HCT116 (cell line): ENCODE measurements around the gene AMACR. TPM values are rescaled to one million over a fixed set of nuclear protein-coding genes. Genes with fewer than 3 reads are reported as not detected.

Experiments
- ATAC-seq: fragments of 200-7000 bp; cut with Tn5 transposase; 2 replicates; pipeline ENCODE4 v1.9.1; 2020; ENCODE audit warnings: mild to moderate bottlenecking, moderate library complexity
- BruUV-seq: library from RNA; stranded (reverse); fragments of 400-500 nt; replicated peaks from 2 replicates; lab custom pipeline; 2021; lab: Mats Ljungman, UMichigan
- CTCF ChIA-PET: fragments of 300-600 bp; sonication (Branson Sonifier 250); formaldehyde crosslinking; loops from one replicate; lab custom pipeline; 2021; ENCODE audit warnings: antibody characterized with exemption; lab: Charles Lee
- POLR2A ChIA-PET: fragments of 300-600, 350-600 bp; sonication (Branson Sonifier 250); formaldehyde crosslinking; loops from one replicate; lab custom pipeline; 2021; ENCODE audit warnings: antibody characterized with exemption; lab: Charles Lee
- RAD21 ChIA-PET, 2 experiments: fragments of 300-600 bp; sonication (Branson Sonifier 250); formaldehyde crosslinking; loops; one replicate each; lab custom pipeline; 2023; ENCODE audit warnings: low total read pairs in 2 of 2; ENCODE audit not compliant: uncharacterized antibody in 2 of 2, unreplicated experiment in 2 of 2, low non-redundant PET in 1 of 2; lab: Charles Lee
- DNase-seq: peaks from one replicate; pipeline ENCODE4 v3.0.0-alpha.2; 2010; ENCODE audit warnings: low read depth, low spot score
- H2AFZ ChIP-seq: fragments of 200-600 bp; shearing (Covaris generic), sonication (generic); 2 replicates; pipeline ENCODE4 v1.6.1; 2017; ENCODE audit warnings: low read depth, mixed run types, mixed read lengths, antibody characterized with exemption, low read length; ENCODE audit not compliant: poor library complexity, severe bottlenecking
- H3K27ac ChIP-seq: 2 replicates; pipeline ENCODE4 v1.5.1; 2012; ENCODE audit warnings: low read depth, low read length
- H3K27me3 ChIP-seq: fragments of 200-600 bp; sonication (generic); 2 replicates; pipeline ENCODE4 v1.6.1; 2016; ENCODE audit warnings: mixed run types, low read length, mixed read lengths; ENCODE audit not compliant: insufficient read depth
- H3K36me3 ChIP-seq, 2 experiments: fragments of 200-500 bp in 1 of 2; fragments of 200-600 bp in 1 of 2; sonication (Bioruptor generic) in 1 of 2; sonication (generic) in 1 of 2; 2 replicates each; pipeline versions ENCODE4 v1.5.1 to v1.6.1; 2014 to 2016; ENCODE audit warnings: low read length in 2 of 2, inconsistent platforms in 1 of 2, mixed read lengths in 1 of 2, mixed run types in 1 of 2; ENCODE audit not compliant: insufficient read depth in 2 of 2, control insufficient read depth in 1 of 2
- H3K4me1 ChIP-seq, 2 experiments: fragments of 200-600 bp in 1 of 2; sonication (generic) in 1 of 2; 2 replicates each; pipeline versions ENCODE4 v1.5.1 to v1.6.1; 2012 to 2017; ENCODE audit warnings: low read length in 2 of 2, inconsistent platforms in 1 of 2, mild to moderate bottlenecking in 1 of 2, mixed read lengths in 1 of 2, mixed run types in 1 of 2, moderate library complexity in 1 of 2; ENCODE audit not compliant: insufficient read depth in 2 of 2, control insufficient read depth in 1 of 2
- H3K4me2 ChIP-seq: fragments of 200-600 bp; sonication (generic); 2 replicates; pipeline ENCODE4 v1.6.1; 2017; ENCODE audit warnings: mixed run types, low read length, mixed read lengths
- H3K4me3 ChIP-seq, 2 experiments: fragments of 200-600 bp in 1 of 2; sonication (generic) in 1 of 2; replicated peaks in 1 of 2; 2 replicates each; pipeline ENCODE4 v1.5.1; 2011 to 2016; ENCODE audit warnings: low read length in 2 of 2, control low read depth in 1 of 2, low read depth in 1 of 2, mild to moderate bottlenecking in 1 of 2, mixed read lengths in 1 of 2, mixed run types in 1 of 2
- H3K79me2 ChIP-seq: fragments of 200-600 bp; sonication (generic); 2 replicates; pipeline ENCODE4 v1.6.1; 2017; ENCODE audit warnings: mild to moderate bottlenecking, mixed run types, low read length, moderate library complexity, mixed read lengths; ENCODE audit not compliant: insufficient read depth
- H3K9ac ChIP-seq: fragments of 200-600 bp; sonication (generic); 2 replicates; pipeline ENCODE4 v1.6.1; 2016; ENCODE audit warnings: low read length, mixed read lengths
- H3K9me2 ChIP-seq: fragments of 200-600 bp; sonication (generic), shearing (Covaris generic); 2 replicates; pipeline ENCODE4 v1.6.1; 2017; ENCODE audit warnings: mixed run types, mild to moderate bottlenecking, moderate library complexity; ENCODE audit not compliant: insufficient read depth
- H3K9me3 ChIP-seq, 2 experiments: fragments of 200-500 bp in 1 of 2; fragments of 200-600 bp in 1 of 2; sonication (Bioruptor generic) in 1 of 2; sonication (generic) in 1 of 2; 2 replicates each; pipeline ENCODE4 v1.6.1; 2014 to 2017; ENCODE audit warnings: low read length in 2 of 2, mixed read lengths in 2 of 2, inconsistent platforms in 1 of 2, low read depth in 1 of 2, mild to moderate bottlenecking in 1 of 2, mixed run types in 1 of 2, moderate library complexity in 1 of 2; ENCODE audit not compliant: control insufficient read depth in 1 of 2, insufficient read depth in 1 of 2
- H4K20me1 ChIP-seq: fragments of 200-600 bp; sonication (generic), shearing (Covaris generic); 2 replicates; pipeline ENCODE4 v1.6.1; 2017; ENCODE audit warnings: mixed run types, mild to moderate bottlenecking, moderate library complexity; ENCODE audit not compliant: insufficient read depth
- CBX3 ChIP-seq: IDR thresholded peaks from 2 replicates; pipeline ENCODE4 v1.6.1; 2012; ENCODE audit warnings: low read depth
- CEBPB ChIP-seq: IDR thresholded peaks from 2 replicates; pipeline ENCODE4 v1.6.1; 2012; ENCODE audit warnings: low read depth
- EGR1 ChIP-seq: IDR thresholded peaks from 2 replicates; pipeline ENCODE4 v1.6.1; 2012; ENCODE audit warnings: low read depth
- EZH2 ChIP-seq: fragments of 200-600 bp; sonication (generic); IDR thresholded peaks from 2 replicates; pipeline ENCODE4 v1.6.1; 2017; ENCODE audit warnings: antibody characterized with exemption, mixed run types
- EZH2phosphoT487 ChIP-seq: fragments of 200-600 bp; IDR thresholded peaks from 2 replicates; pipeline ENCODE4 v1.6.1; 2018; ENCODE audit warnings: antibody characterized with exemption, borderline replicate concordance
- FOSL1 ChIP-seq: IDR thresholded peaks from 2 replicates; pipeline ENCODE4 v1.6.1; 2012; ENCODE audit warnings: low read depth
- RAD21 ChIP-seq: IDR thresholded peaks from 2 replicates; pipeline ENCODE4 v1.6.1; 2012; ENCODE audit warnings: low read depth, mild to moderate bottlenecking
- SIN3A ChIP-seq: IDR thresholded peaks from 2 replicates; pipeline ENCODE4 v1.6.1; 2012; ENCODE audit warnings: low read depth
- YY1 ChIP-seq: IDR thresholded peaks from 2 replicates; pipeline ENCODE4 v1.6.1; 2011; ENCODE audit warnings: low read length, low read depth, moderate library complexity, mild to moderate bottlenecking; ENCODE audit not compliant: insufficient replicate concordance; ENCODE audit errors: extremely low read depth
- ZFX ChIP-seq: fragments of 450-650 bp; IDR thresholded peaks from 2 replicates; pipeline ENCODE4 v1.6.1; 2017
- ZNF274 ChIP-seq: fragments of 200-500 bp; sonication (Bioruptor generic); IDR thresholded peaks from 2 replicates; pipeline ENCODE4 v1.6.1; 2014; ENCODE audit warnings: mild to moderate bottlenecking, low read depth, low read length, inconsistent platforms
- intact Hi-C: fragments of 100-400 bp; cut with micrococcal nuclease; formaldehyde crosslinking; loops from 2 replicates; pipeline ENCODE4 v1.10.0; 2022
- total RNA-seq: library from RNA; stranded (reverse); gene quantifications from one replicate; pipeline ENCODE4 v1.2.1, GENCODE V29; 2021; ENCODE audit not compliant: unreplicated experiment
- TF ChIP-seq, protein P1 (sequence below): IDR thresholded peaks from 2 replicates; pipeline ENCODE4 v1.6.1; 2011; ENCODE audit warnings: mild to moderate bottlenecking, low read length, moderate library complexity; ENCODE audit not compliant: insufficient replicate concordance; ENCODE audit errors: extremely low read depth
- TF ChIP-seq, protein P2 (sequence below): IDR thresholded peaks from 2 replicates; pipeline ENCODE4 v1.6.1; 2012
- TF ChIP-seq, protein P3 (sequence below): IDR thresholded peaks from 2 replicates; pipeline ENCODE4 v1.6.1; 2012; ENCODE audit warnings: low read depth

AMACR gene
- total RNA-seq, 1 experiment from 2014 or later: 4.3 TPM

DNA sequence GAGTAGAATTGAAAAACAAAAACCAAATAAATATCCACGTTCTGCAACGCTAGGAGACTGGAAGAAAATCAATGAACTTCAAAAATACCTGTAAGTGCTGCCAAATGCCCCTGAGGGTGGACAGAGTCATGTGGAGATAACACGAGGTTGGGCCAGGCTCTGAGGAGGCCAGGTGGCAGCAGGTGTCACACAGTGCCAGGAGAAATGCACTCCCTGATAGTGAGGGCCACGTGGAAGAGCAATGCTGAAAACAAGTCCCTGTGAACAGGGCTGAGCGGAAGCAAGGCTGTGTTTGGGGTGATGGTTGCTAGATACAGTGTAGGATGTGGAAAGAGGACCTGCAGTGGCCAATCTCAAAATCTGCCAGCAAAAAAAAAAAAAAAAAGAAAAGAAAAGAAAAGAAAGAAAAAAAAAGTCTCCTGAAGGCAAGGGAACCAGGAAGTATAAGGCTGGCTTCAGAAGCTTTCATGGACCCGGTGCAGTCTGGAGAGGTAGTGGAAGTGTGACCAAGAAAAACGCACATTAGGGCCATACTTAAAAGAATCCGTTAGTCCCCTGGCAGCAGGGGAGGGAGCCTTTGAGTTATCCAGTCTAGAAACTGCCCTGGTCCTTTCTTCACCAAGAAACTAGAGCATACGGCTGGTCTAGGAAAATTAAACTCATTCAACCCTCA is 18.4 kb upstream of the AMACR start:
- POLR2A ChIA-PET: no interaction called here
- H3K27ac ChIP-seq: no peak overlapping the region
- TF ChIP-seq ZNF274 (no peak), RAD21 (no peak), YY1 (no peak)
- TF ChIP-seq, protein P1, sequence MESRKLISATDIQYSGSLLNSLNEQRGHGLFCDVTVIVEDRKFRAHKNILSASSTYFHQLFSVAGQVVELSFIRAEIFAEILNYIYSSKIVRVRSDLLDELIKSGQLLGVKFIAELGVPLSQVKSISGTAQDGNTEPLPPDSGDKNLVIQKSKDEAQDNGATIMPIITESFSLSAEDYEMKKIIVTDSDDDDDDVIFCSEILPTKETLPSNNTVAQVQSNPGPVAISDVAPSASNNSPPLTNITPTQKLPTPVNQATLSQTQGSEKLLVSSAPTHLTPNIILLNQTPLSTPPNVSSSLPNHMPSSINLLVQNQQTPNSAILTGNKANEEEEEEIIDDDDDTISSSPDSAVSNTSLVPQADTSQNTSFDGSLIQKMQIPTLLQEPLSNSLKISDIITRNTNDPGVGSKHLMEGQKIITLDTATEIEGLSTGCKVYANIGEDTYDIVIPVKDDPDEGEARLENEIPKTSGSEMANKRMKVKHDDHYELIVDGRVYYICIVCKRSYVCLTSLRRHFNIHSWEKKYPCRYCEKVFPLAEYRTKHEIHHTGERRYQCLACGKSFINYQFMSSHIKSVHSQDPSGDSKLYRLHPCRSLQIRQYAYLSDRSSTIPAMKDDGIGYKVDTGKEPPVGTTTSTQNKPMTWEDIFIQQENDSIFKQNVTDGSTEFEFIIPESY: no peak
- H3K4me2 ChIP-seq: no peak overlapping the region
- DNase-seq (no peak), ATAC-seq (no peak)
- H2AFZ ChIP-seq: no peak overlapping the region
- intact Hi-C loops: no loop called here
- RAD21 ChIA-PET: no interaction called here
- CTCF ChIA-PET: no interaction called here
- no peaks in the 10 kb centered on the region for H3K79me2 ChIP-seq
- H3K36me3 ChIP-seq: no peaks in the 10 kb centered on the region
- H3K9me2 ChIP-seq: no peaks in the 10 kb centered on the region
- no peaks in the 10 kb centered on the region for H3K4me1 ChIP-seq
- no peak overlapping the region for H3K4me3 ChIP-seq
- no peaks in the 10 kb centered on the region for H3K27me3 ChIP-seq
- H3K9ac ChIP-seq: no peak overlapping the region
- BruUV-seq: no TSS peak
- H4K20me1 ChIP-seq: no peaks in the 10 kb centered on the region
- H3K9me3 ChIP-seq: no peaks in the 10 kb centered on the region

DNA sequence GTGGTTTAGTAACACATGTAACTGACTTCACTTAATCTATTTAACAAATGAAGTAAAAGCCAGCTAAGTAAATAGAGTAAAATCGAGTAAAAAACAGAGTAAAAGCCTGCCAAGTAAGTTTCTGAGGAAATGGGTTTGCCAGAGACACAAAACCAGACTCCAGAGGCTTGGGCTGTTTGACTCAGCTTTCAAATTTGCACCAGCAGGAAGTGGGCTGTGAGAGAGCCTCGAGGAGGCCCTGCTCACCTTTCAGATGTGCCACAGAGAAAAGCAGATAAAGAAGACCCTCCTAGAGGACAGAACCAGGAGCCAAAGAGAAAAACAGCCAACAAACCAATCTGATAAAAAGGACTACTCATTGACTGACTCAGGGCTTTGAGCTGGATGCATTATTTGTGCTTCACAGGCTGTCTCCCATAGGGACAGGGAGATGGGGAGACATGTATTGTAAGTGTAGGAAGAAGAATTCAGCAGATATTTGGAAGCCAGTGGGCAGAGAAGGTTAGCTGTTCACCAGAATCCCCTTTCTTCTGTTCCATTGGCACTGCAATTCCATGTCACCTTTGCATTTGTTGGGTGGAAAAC is 14.4 kb upstream of the AMACR start:
- Histone ChIP-seq H3K4me1 (no peaks in the 10 kb centered on the region), H3K27ac (no peak overlapping the region), H3K9me2 (no peaks in the 10 kb centered on the region), H3K79me2 (no peaks in the 10 kb centered on the region), H3K4me2 (no peak overlapping the region), H3K36me3 (no peaks in the 10 kb centered on the region), H2AFZ (no peak overlapping the region), H4K20me1 (no peaks in the 10 kb centered on the region), H3K27me3 (no peaks in the 10 kb centered on the region), H3K9me3 (no peaks in the 10 kb centered on the region), H3K4me3 (no peak overlapping the region), H3K9ac (no peak overlapping the region)
- BruUV-seq: no TSS peak
- ATAC-seq (no peak), DNase-seq (no peak)
- ChIA-PET POLR2A (no interaction called here), CTCF (no interaction called here), RAD21 (no interaction called here)
- intact Hi-C loops: no loop called here
- TF ChIP-seq SIN3A: no peak
- no peak for TF ChIP-seq CBX3
- no peak for TF ChIP-seq FOSL1
- no peak for TF ChIP-seq ZFX
- TF ChIP-seq, protein P2, sequence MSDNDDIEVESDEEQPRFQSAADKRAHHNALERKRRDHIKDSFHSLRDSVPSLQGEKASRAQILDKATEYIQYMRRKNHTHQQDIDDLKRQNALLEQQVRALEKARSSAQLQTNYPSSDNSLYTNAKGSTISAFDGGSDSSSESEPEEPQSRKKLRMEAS: no peak
- TF ChIP-seq, protein P3, sequence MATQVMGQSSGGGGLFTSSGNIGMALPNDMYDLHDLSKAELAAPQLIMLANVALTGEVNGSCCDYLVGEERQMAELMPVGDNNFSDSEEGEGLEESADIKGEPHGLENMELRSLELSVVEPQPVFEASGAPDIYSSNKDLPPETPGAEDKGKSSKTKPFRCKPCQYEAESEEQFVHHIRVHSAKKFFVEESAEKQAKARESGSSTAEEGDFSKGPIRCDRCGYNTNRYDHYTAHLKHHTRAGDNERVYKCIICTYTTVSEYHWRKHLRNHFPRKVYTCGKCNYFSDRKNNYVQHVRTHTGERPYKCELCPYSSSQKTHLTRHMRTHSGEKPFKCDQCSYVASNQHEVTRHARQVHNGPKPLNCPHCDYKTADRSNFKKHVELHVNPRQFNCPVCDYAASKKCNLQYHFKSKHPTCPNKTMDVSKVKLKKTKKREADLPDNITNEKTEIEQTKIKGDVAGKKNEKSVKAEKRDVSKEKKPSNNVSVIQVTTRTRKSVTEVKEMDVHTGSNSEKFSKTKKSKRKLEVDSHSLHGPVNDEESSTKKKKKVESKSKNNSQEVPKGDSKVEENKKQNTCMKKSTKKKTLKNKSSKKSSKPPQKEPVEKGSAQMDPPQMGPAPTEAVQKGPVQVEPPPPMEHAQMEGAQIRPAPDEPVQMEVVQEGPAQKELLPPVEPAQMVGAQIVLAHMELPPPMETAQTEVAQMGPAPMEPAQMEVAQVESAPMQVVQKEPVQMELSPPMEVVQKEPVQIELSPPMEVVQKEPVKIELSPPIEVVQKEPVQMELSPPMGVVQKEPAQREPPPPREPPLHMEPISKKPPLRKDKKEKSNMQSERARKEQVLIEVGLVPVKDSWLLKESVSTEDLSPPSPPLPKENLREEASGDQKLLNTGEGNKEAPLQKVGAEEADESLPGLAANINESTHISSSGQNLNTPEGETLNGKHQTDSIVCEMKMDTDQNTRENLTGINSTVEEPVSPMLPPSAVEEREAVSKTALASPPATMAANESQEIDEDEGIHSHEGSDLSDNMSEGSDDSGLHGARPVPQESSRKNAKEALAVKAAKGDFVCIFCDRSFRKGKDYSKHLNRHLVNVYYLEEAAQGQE: no peak
- TF ChIP-seq EZH2phosphoT487: no peak
- TF ChIP-seq YY1: no peak
- TF ChIP-seq CEBPB: no peak
- no peak for TF ChIP-seq EGR1
- TF ChIP-seq EZH2: no peak
